Heart right ventricle (tissue), 16 donors: ENCODE results near the gene BARX1. TPM values are rescaled to one million over a fixed set of nuclear protein-coding genes. Genes with fewer than 3 reads are reported as not detected.

ENCODE experiments used
- ATAC-seq, 8 donors: fragments of 200-7000 bp; cut with Tn5 transposase; one replicate each; pipeline ENCODE4 v1.9.1; 2020; ENCODE audit warnings: mild to moderate bottlenecking in 8 of 8, moderate library complexity in 8 of 8, moderate number of reproducible peaks in 1 of 8
- DNase-seq, 2 donors: peaks; one replicate each; pipeline ENCODE4 v3.0.0-alpha.2; 2020
- H3K27ac ChIP-seq, 10 donors: fragments of 200-600 bp; sonication (generic) in 2 of 10; one replicate each; pipeline versions ENCODE4 v1.5.0 to v1.8.0; 2020 to 2022; ENCODE audit warnings: mild to moderate bottlenecking in 3 of 10
- H3K27me3 ChIP-seq, 7 donors: fragments of 200-600 bp; one replicate each; pipeline ENCODE4 v1.8.0; 2021 to 2022; ENCODE audit warnings: mild to moderate bottlenecking in 2 of 7
- H3K36me3 ChIP-seq, 9 donors: fragments of 200-600 bp; sonication (generic) in 1 of 9; one replicate each; pipeline versions ENCODE4 v1.5.0 to v1.8.0; 2020 to 2022; ENCODE audit warnings: mild to moderate bottlenecking in 2 of 9
- H3K4me1 ChIP-seq, 9 donors: fragments of 200-600 bp; sonication (generic) in 1 of 9; one replicate each; pipeline versions ENCODE4 v1.5.0 to v1.8.0; 2020 to 2022; ENCODE audit warnings: mild to moderate bottlenecking in 4 of 9
- H3K4me3 ChIP-seq, 10 donors: fragments of 200-600 bp; sonication (generic) in 2 of 10; one replicate each; pipeline versions ENCODE4 v1.5.0 to v1.8.0; 2020 to 2022; ENCODE audit warnings: mild to moderate bottlenecking in 7 of 10, moderate library complexity in 2 of 10
- H3K9me3 ChIP-seq, 11 donors: fragments of 200-600 bp in 10 of 11; sonication (generic) in 2 of 11; one replicate each; pipeline versions ENCODE4 v1.5.0 to v1.8.0; 2013 to 2022; ENCODE audit warnings: mild to moderate bottlenecking in 2 of 11, control low read depth in 1 of 11, moderate library complexity in 1 of 11
- CTCF ChIP-seq, 9 donors: fragments of 200-600 bp; sonication (generic) in 2 of 9; IDR thresholded peaks; one replicate each; pipeline versions ENCODE4 v1.5.0 to v1.8.0; 2021 to 2022; ENCODE audit warnings: antibody characterized with exemption in 9 of 9, mild to moderate bottlenecking in 5 of 9, moderate library complexity in 1 of 9
- WGBS, 2 donors: extraction: QIAGEN DNeasy Blood & Tissue Kit; methylation state at CpG; one replicate each; pipeline ENCODE4 v1.1.7; 2013; ENCODE audit warnings: inconsistent platforms in 1 of 2; 5-methylcytosine and 5-hydroxymethylcytosine counted together
- intact Hi-C, 10 donors: fragments of 100-400 bp; cut with DNase I; formaldehyde crosslinking; loops; one replicate each; pipeline versions ENCODE4 v1.11.1 to v1.14.2; 2022
- polyA plus RNA-seq, 2 donors: library from polyadenylated mRNA; stranded (reverse); fragments of 200-250 nt; gene quantifications; one replicate each; pipeline ENCODE4 v1.2.3, GENCODE V29; 2013
- total RNA-seq, 10 donors: library from RNA; stranded (reverse); fragmentation: NEBNext Ultra II Directional in 3 of 10; extraction: Animal tissue kit (Norgen Biotek cat#: 25700) in 3 of 10; gene quantifications; one replicate each; pipeline versions ENCODE4 v1.2.1 to v1.2.4, GENCODE V29; 2021 to 2023
- donor health status: Arrhythmogenic right ventricular cardiomyopathy.
- donor health status: ischemic (EF 13 %, LVEDD 7.1; RV severe dilation, severe dysfunction).
- donor health status: healthy with polysubstance abuse.
- donor health status: DM: no; HTN: yes; CAD: no.
- donor health status: DM: no; HTN: no; CAD: no.
- donor health status: ischemic (EF 25% LVEDD 6.9; RV normal size, moderate dysfunction).
- donor health status: ischemic (EF 25% LVEDD 5.7; RV mildly dilated, moderate dysfunction).
- donor health status: healthy.
- donor health status: DM: yes; HTN: yes; CAD: no.
- donor health status: Ischemic cardiomyopathy.
- donor health status: ischemic (EF 35%, LVEDD 5.7; RV mildly dilated, moderate dysfunction).
- donor health status: nonischemic (EF 11% LVEDD 7.7; RV severe dilation, severe dysfunction).
- donor health status: DM: yes; HTN: yes; CAD: no.
- donor health status: PGD.
- donor health status: ischemic (EF 29% LVEDD 5.4; RV normal size, mild dysfunction).
- donor health status: nonischemic (EF 23%, LVEDD 6.1; RV moderate dilation, normal function).

Gene BARX1
- total and polyA plus RNA-seq, 12 donors: 0.06 to 0.19 TPM; not detected in 10

- Histone ChIP-seq H3K27ac (no peak overlapping the region), H3K36me3 (no peaks in the 10 kb centered on the region), H3K27me3 (peaks cover 0 to 19% (median 11%) of the 10 kb centered on the region in 7 donors), H3K9me3 (peaks cover 0 to 11% (median 0%) of the 10 kb centered on the region in 11 donors), H3K4me1 (peaks cover 0 to 2% (median 0%) of the 10 kb centered on the region in 9 donors), H3K4me3 (no peak overlapping the region)
- WGBS, 2 donors: 86 to 89% methylated on average over 10 of the region's 10 CpGs
- no peak for ATAC-seq
- no peak for TF ChIP-seq CTCF (IDR thresholded peaks at IDR 0.05)
- intact Hi-C loops: no loop called here
- DNase-seq: no peak
Measured at GRCh38 chr9:93910196-93910595, 45.0 kb downstream of the BARX1 start.

GRCh38 chr9:93909242-93909616 lies 45.9 kb downstream of the BARX1 start:
- DNase-seq: no peak
- intact Hi-C loops: no loop called here
- peaks cover 0 to 24% (median 13%) of the 10 kb centered on the region in 7 donors for H3K27me3 ChIP-seq
- 75 to 82% methylated on average over 6 of the region's 6 CpGs for WGBS, 2 donors
- no peak overlapping the region for H3K27ac ChIP-seq
- no peak overlapping the region for H3K4me3 ChIP-seq
- ATAC-seq: no peak
- H3K4me1 ChIP-seq: peaks cover 0 to 2% (median 0%) of the 10 kb centered on the region in 9 donors
- TF ChIP-seq CTCF (IDR thresholded peaks at IDR 0.05): no peak
- no peaks in the 10 kb centered on the region for H3K36me3 ChIP-seq
- peaks cover 0 to 11% (median 0%) of the 10 kb centered on the region in 11 donors for H3K9me3 ChIP-seq

GRCh38 chr9:93908591-93909241 lies 46.4 kb downstream of the BARX1 start:
- ATAC-seq: no peak
- H3K27me3 ChIP-seq: peaks cover 0 to 29% (median 13%) of the 10 kb centered on the region in 7 donors
- H3K4me1 ChIP-seq: peaks cover 0 to 2% (median 0%) of the 10 kb centered on the region in 9 donors
- peaks cover 0 to 11% (median 0%) of the 10 kb centered on the region in 11 donors for H3K9me3 ChIP-seq
- no peak overlapping the region for H3K4me3 ChIP-seq
- DNase-seq: no peak
- WGBS, 2 donors: 62 to 68% methylated on average over 15 of the region's 15 CpGs
- H3K36me3 ChIP-seq: no peaks in the 10 kb centered on the region
- TF ChIP-seq CTCF (IDR thresholded peaks at IDR 0.05): no peak
- intact Hi-C loops: no loop called here
- H3K27ac ChIP-seq: no peak overlapping the region

DNA sequence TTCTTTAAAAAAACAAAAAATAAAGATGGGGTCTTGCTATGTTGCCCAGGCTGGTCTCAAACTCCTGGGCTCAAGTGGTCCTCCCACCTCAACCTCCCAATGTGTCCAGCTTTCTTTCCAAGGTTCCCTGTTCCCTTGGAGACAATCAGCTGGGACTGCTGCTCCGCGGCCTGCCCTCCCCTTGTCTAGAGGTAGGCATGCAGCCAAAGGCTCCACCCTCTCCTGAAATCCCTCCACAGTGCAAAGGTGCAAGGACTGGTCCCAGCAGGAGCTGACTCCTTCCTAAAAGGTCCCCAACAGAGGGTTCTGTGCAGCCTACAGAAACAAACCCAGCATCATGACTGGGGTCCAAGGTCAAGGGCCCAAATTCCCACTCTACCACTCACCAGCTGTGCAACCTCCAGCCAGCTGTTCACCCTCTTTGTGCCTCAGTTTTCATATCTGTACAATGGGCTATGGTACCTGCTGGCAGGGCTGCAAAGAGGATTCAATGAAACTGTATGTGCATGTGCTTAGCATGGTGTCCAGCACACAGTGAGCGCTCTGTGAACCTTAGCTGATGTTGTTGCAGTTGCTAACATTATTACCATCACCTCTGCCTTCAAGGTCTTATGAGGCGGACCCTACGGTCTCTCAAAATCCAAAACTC lies 47.5 kb downstream of the BARX1 start:
- ATAC-seq: no peak
- Histone ChIP-seq H3K9me3 (peaks cover 0 to 11% (median 0%) of the 10 kb centered on the region in 11 donors), H3K27ac (no peak overlapping the region), H3K36me3 (no peaks in the 10 kb centered on the region), H3K4me1 (peaks cover 0 to 2% (median 0%) of the 10 kb centered on the region in 9 donors), H3K27me3 (peaks cover 0 to 29% (median 13%) of the 10 kb centered on the region in 7 donors), H3K4me3 (no peak overlapping the region)
- no peak for DNase-seq
- intact Hi-C loops: no loop called here
- TF ChIP-seq CTCF (IDR thresholded peaks at IDR 0.05): no peak
- 76 to 84% methylated on average over 5 of the region's 5 CpGs for WGBS, 2 donors
